H7 (cell line): Measurements from ENCODE around the gene NR3C1. TPM values are rescaled to one million over a fixed set of nuclear protein-coding genes. Genes with fewer than 3 reads are reported as not detected.

Experiments used
- DNase-seq: peaks from one replicate; pipeline ENCODE4 v3.0.0; 2012
- H3K27me3 ChIP-seq: 2 replicates; pipeline ENCODE4 v1.6.0; 2011; ENCODE audit warnings: mild to moderate bottlenecking, low read length; ENCODE audit not compliant: control insufficient read depth, insufficient read depth
- H3K36me3 ChIP-seq: replicated peaks from 2 replicates; pipeline ENCODE4 v1.5.1; 2011; ENCODE audit warnings: low read length; ENCODE audit not compliant: control insufficient read depth, insufficient read depth
- H3K4me3 ChIP-seq: 2 replicates; pipeline ENCODE4 v1.5.1; 2011; ENCODE audit warnings: low read depth, mild to moderate bottlenecking, control low read depth, low read length, moderate library complexity; ENCODE audit not compliant: insufficient read depth
- total RNA-seq: library from RNA; depleted of rRNA; stranded (reverse); fragments of >200 nt; shearing (Covaris generic); gene quantifications from 2 replicates; pipeline ENCODE4 v1.2.3, GENCODE V29; 2014

The NR3C1 gene
- total RNA-seq, 1 experiment from 2014 or later: 21.1 TPM

DNA sequence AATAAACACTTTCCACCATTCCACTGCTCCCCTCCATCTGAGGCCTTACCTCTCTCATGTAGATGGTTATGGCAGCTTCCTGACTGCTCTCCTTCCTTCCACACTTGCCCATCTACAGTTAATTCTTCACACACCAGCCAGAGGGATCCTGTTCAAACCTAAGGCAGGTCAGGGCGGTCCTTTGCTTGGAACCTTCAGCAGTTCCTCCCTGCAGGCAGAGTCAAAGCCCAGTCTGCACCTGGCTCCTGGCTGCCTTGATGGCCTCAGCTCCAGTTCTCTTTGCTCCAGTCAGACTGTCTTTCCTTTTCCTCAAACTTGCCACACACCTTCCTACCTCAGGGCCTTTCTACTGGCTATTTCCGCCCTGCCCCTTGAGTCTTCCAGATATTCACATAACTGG lies 30.2 kb upstream of the NR3C1 start:
- H3K4me3 ChIP-seq: no peak overlapping the region
- no peaks in the 10 kb centered on the region for H3K36me3 ChIP-seq
- no peak for DNase-seq
- no peaks in the 10 kb centered on the region for H3K27me3 ChIP-seq

DNA sequence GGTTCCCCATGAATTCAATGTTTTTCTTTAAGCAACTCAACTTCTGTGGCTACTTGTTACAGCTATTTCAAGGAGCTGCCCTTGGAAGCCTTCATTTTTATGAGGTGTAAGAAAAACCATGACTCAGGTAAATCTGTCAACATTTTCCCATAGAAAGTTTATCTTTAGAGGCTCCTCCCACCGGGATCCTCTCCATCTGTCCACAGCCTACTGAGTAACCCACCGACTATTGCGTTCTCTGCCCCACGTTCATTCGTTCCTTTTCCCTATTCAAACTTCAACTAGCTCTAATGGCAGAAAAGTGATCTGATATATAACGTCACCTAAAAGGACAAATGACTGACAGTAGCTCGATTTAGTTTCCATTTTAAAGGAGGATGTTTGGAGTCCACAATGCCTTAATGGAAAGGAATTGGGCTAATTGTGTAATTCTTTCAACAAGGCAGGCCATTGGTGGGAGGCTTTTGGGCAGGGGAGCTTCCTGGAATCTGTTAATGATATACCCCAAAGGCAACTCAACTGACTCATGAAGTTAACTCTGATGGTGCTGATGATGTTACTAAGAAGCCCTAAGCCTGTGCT lies 29.3 kb upstream of the NR3C1 start:
- H3K36me3 ChIP-seq: no peaks in the 10 kb centered on the region
- H3K4me3 ChIP-seq: no peak overlapping the region
- no peak for DNase-seq
- H3K27me3 ChIP-seq: no peaks in the 10 kb centered on the region

GRCh38 chr5:143431789-143432188 lies 28.3 kb upstream of the NR3C1 start:
- H3K27me3 ChIP-seq: no peaks in the 10 kb centered on the region
- H3K4me3 ChIP-seq: no peak overlapping the region
- H3K36me3 ChIP-seq: no peaks in the 10 kb centered on the region
- DNase-seq: no peak

GRCh38 chr5:143428738-143429420 lies 25.4 kb upstream of the NR3C1 start:
- Histone ChIP-seq H3K4me3 (no peak overlapping the region), H3K36me3 (no peaks in the 10 kb centered on the region), H3K27me3 (no peaks in the 10 kb centered on the region)
- DNase-seq: no peak

GRCh38 chr5:143428155-143428554 lies 24.7 kb upstream of the NR3C1 start:
- Histone ChIP-seq H3K27me3 (no peaks in the 10 kb centered on the region), H3K4me3 (no peak overlapping the region), H3K36me3 (no peaks in the 10 kb centered on the region)
- DNase-seq: no peak

DNA sequence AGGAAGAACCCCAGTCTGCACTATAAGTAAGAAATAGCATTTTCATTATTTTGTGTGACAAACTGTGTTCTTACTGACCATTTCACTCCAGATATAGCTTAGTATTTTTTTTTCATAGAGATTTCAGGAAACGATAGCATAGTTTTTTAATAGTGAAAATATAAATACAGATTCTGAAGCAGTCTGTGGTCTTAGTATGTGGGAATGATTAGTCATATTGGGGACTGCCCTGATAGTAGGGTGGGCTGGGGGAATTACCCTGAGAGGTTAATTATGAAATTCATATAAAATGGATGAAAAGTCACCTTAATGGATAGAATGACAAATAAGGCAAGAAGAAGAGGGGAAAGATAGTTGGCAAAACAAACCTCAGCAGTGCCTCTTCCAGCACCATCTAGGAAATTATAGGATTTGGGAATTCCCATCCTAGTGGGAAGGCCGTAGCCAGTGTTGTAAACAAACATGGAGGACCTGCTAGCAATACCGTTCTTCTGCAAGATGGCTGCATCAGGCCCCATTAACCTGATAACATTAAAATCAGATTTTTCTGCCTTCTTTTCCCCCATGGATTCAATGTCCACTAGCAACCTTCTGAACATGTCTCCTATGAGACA lies 23.7 kb upstream of the NR3C1 start:
- Histone ChIP-seq H3K36me3 (no peaks in the 10 kb centered on the region), H3K27me3 (no peaks in the 10 kb centered on the region), H3K4me3 (no peak overlapping the region)
- DNase-seq: no peak

DNA sequence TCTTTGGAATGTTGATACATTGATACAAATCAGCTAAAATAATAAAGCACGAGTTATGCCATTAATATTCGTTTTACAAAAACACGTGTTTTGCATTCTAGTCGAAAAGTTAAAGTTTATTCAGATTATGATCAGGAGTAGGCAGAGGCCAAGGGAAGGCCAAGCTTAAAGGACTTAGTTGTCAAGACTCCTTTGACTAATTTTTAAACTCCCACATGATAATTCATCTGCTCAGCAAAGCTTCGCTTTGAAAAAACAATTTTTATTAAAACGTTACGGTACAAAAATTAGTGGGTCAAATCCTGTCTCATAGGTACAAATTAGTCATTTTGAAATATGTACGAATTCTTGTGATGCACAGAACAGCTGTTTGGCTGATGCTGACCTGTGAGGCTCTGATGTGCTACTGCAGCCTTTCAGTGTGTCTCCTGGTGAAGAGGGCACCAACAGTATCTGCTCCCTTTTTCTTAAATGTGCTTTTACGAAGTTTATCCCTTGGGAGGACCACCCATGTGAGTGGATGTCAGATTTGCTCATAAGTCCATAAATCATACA lies 23.0 kb upstream of the NR3C1 start:
- H3K27me3 ChIP-seq: no peaks in the 10 kb centered on the region
- no peak for DNase-seq
- H3K36me3 ChIP-seq: no peaks in the 10 kb centered on the region
- H3K4me3 ChIP-seq: no peak overlapping the region

DNA sequence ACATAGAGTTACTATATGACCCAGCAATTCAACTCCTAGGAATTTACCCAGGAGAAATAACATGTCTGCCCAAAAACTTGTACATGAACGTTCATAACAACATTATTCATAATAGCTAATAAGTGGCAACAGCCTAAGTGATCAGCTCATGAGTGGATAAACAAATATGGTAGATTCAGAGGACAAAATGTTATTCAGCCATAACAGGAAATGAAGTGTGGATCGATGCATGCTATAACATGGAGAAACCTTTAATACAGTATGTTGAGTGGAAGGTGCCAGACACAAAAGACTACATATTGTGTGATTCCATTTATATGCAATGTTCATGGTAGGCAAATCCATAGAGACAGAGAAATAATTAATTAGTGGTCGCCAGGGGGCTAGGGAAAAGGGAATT lies 22.3 kb upstream of the NR3C1 start:
- H3K27me3 ChIP-seq: no peaks in the 10 kb centered on the region
- no peaks in the 10 kb centered on the region for H3K36me3 ChIP-seq
- no peak overlapping the region for H3K4me3 ChIP-seq
- no peak for DNase-seq

DNA sequence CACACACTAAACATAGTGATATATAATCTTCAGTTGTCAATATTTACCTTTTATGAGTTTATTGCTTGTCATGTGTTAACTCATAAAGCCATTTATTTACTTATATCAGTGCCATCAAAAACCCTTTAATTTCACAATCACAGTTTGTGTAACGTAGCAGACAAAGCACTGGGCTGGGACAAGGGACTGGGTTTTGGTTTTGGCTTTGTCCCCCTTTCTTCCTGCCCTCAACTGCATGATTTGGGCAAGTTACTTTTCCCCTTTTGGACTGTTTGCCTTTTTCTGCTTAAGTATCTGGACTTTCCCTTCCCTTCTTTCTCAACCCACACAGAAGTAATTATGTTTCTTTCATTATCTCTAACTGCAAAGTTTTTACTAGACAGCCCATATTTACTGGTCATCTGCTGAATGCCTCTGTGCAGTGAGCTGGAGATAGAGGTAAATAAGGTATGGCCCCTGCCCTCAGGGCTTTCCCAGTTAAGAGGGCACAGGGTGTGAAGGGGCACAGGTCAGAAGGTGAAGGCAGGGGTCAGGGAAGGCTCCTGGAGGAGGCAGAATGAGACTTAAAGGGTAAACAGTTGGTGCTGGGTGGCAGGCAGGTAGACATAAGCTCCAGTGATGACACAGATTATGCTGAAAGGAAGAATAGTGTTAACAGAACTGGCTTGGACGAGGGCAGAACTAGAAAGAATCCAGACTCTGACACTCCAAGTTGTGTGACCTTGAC lies 14.8 kb upstream of the NR3C1 start:
- Histone ChIP-seq H3K36me3 (no peaks in the 10 kb centered on the region), H3K27me3 (no peaks in the 10 kb centered on the region), H3K4me3 (no peak overlapping the region)
- DNase-seq: no peak

DNA sequence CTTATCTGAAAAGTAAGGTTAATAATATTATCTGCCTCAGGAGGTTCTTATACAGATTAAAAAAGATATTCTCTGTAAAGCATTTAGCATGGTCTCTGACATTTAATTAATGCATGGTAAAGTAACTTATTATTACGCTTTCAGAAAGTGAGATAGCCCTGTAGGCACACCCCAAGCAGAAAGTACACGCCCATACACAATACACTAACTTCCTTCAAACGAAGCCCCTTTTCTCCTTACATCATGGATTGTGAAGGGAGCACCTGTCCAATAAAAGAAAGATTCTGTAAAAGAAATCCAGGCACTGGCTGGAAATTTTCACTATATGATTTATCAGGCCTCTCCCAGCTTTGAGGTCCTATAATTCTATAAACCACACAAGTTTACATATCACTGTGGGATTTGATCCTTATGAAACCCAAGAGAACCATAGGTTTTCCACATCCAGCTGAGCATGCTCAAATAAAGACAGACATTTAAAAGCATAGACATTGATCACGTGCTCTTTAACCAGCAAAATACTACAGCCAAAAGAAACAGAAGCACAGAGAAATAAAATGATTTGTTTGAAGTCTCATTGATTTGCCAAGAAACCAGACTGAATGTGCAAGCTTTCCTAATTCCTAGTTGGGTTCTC lies 14.1 kb upstream of the NR3C1 start:
- Histone ChIP-seq H3K36me3 (no peaks in the 10 kb centered on the region), H3K27me3 (no peaks in the 10 kb centered on the region), H3K4me3 (no peak overlapping the region)
- DNase-seq: no peak

- Histone ChIP-seq H3K27me3 (no peaks in the 10 kb centered on the region), H3K36me3 (no peaks in the 10 kb centered on the region), H3K4me3 (no peak overlapping the region)
- DNase-seq: no peak
These were observed 12.9 kb upstream of the NR3C1 start for GRCh38 chr5:143416411-143416810.

DNA sequence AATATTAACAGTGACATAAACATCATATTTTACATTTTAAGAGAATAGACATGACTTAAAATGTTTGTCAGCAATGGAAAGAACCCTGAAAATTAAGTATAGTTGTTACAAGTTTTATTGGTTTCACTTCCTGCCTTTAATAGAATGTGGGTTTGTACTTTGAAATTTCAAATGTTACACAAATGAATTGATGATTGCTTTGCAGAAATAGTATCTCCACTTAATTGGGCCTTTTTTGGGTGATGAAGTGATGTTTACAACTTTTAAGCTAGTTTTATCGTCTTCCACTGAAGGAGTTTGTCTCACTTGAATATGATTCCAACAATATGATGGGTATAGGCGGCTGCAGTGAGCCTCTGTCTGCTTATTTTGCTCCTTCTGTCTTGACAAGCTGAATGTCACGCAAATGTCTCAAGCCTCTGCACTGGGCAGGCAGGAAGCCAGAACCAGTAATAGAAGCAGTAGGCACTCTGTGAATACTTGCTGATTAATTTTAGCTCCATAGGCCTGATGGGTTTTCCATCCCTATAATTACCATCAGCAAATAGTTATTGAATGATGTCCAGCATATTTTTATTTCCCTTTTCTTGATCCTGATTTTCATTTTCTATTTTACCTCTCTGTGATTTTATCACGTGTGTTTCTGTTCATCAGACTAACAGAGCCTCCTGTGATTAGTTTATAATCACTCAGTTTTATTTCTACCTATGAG lies 10.6 kb upstream of the NR3C1 start:
- no peaks in the 10 kb centered on the region for H3K27me3 ChIP-seq
- DNase-seq: no peak
- H3K4me3 ChIP-seq: no peak overlapping the region
- no peaks in the 10 kb centered on the region for H3K36me3 ChIP-seq

GRCh38 chr5:143412661-143413342 lies 9.3 kb upstream of the NR3C1 start:
- Histone ChIP-seq H3K27me3 (no peaks in the 10 kb centered on the region), H3K36me3 (no peaks in the 10 kb centered on the region), H3K4me3 (no peak overlapping the region)
- DNase-seq: no peak
